NCI-H460 (cell line): ENCODE measurements around the gene VBP1. TPM values are rescaled to one million over a fixed set of nuclear protein-coding genes. Genes with fewer than 3 reads are reported as not detected.
A peak's percentile ranks its signal among the peaks of the same experiment; 100 is the strongest.
"Not testable (repeated sequence)": the region's sequence is repeated elsewhere in the genome, so short reads cannot be mapped to it uniquely, and the experiment has no call there.

Experiments used
- DNase-seq: peaks from one replicate; pipeline ENCODE4 v3.0.0-alpha.2; 2016; ENCODE audit warnings: low read depth; ENCODE audit errors: extremely low read depth
- total RNA-seq: library from RNA; depleted of rRNA; stranded (reverse); fragments of >200 nt; shearing (Covaris generic); gene quantifications from 2 replicates; pipeline ENCODE4 v1.2.3, GENCODE V29; 2014; rRNA removed

VBP1 gene
- total RNA-seq, 1 experiment from 2014 or later = 211 TPM

- DNase-seq = no peak
Measured at GRCh38 chrX:155262970-155263754, 46.9 kb downstream of the VBP1 start.

DNA sequence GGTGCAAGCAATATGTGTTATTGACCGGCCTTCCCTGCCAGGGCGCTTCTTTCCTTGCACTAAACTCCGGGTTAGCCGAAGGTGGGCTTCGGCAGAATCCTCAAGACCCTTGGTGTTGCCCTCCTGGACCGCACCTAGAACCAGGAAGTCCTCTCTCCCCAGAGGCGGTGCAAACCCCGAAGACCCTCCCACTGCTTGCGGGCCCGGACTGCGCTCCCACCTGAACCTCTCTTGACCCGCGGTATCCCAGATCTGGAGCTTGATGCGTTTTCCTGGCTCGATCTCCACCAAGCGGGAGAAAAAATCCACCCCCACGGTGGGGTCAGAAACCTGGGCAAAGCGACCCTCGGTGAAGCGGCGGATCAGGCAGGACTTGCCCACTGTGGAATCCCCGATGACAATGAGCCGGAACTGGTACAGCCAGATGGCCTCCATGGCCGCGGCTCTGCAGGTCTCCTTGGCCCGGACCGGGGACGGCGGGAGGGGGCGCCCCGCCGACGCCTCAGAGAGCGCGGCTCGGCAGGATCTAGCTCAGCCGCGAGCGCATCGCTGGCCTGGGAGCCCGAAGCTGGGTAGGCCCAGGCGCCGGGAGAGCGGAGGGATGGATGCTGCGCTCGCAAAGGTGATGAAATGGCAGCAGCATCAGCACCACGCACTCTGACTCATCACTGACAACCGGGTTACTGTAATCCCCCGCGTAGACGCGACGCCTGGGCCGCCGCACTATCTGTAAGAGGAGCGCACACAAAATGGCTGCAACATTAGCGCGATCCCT, 47.8 kb downstream of the VBP1 start, which contains the start of gene RAB39B:
Gene RAB39B, minus strand, starts transcription at position 638 of the 775 bp plus-strand sequence. Its CDS starts 203 bp downstream, at position 435.
- peak; percentile 83 for DNase-seq

DNA sequence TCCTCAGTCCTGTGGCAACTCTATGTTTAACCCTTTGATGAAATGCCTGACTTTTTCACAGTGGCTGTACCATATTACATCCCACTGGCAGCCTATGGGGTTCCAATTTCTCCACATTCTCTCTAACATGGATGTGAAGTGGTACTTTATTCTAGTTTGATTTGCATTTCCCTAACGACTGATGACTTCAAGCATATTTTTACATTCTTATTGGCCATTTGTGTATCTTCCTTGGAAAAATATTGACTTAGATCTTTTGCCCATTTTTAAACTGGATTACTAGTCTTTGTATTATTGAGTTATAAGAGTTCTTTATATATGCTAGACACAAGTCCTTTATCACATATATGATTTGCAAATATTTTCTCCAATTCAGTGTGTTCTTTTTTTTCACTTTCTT, 50.2 kb downstream of the VBP1 start:
- no peak for DNase-seq

- not testable (repeated sequence) for DNase-seq
Measured at GRCh38 chrX:155267995-155268394, 51.7 kb downstream of the VBP1 start.

- no peak for DNase-seq
Measured at GRCh38 chrX:155270969-155271368, 54.7 kb downstream of the VBP1 start.

GRCh38 chrX:155279873-155280272, 63.6 kb downstream of the VBP1 start:
- DNase-seq = no peak

Other genes starting within 250 kb of the VBP1 start
- 3.4 and 5.3 TPM in 2 replicates for gene F8, start 193.7 kb upstream of the VBP1 start, total RNA-seq
- gene FUNDC2, start 189.6 kb upstream of the VBP1 start, total RNA-seq = 87.5 and 98.1 TPM in 2 replicates
- 27.0 and 28.1 TPM in 2 replicates for gene CMC4, start 145.3 kb upstream of the VBP1 start, total RNA-seq
- 36.1 and 39.0 TPM in 2 replicates for gene MTCP1, start 145.3 kb upstream of the VBP1 start, total RNA-seq
- 12.7 and 14.4 TPM in 2 replicates for gene BRCC3, start 145.0 kb upstream of the VBP1 start, total RNA-seq
- gene RAB39B, start 48.0 kb downstream of the VBP1 start, total RNA-seq = 47.7 TPM in 2 replicates
- 6.4 and 8.1 TPM in 2 replicates for gene CLIC2, start 118.2 kb downstream of the VBP1 start, total RNA-seq
- not detected in 2 replicates for gene F8A2, start 165.6 kb downstream of the VBP1 start, total RNA-seq
- 0.30 and 1.0 TPM in 2 replicates for gene F8A3, start 242.2 kb downstream of the VBP1 start, total RNA-seq